Measurements from ENCODE around the gene NPAS3.

DNA sequence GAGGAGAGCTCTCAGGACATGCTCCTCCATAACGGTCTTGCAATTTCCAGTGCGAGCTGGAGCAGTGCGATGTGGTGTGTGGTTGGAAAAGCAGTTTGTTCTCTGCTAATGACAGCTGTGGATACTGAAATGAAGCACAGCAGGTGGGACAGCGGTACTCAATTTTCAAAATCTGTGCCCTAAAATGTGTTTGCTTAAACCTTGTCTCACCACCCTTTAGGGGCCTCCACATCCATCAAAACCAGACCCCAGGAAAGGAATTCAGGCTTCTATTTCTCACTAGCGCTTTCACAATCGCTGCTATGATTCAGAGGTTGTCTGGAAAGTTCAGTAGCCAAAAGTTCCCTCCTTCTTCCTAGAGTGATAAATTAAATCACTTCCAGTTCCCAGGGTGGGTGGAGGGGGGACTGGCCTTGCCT, 571.4 kb downstream of the NPAS3 start:
- no peak for TF ChIP-seq POLR2A (IDR thresholded peaks at IDR 0.05)
- no peak for TF ChIP-seq CTCF (IDR thresholded peaks at IDR 0.05)
